Chondrocyte (in vitro differentiated cells): Measurements from ENCODE around the gene NUBPL. TPM values are rescaled to one million over a fixed set of nuclear protein-coding genes. Genes with fewer than 3 reads are reported as not detected.

ENCODE experiments used
- DNase-seq: peaks from one replicate; pipeline ENCODE4 v3.0.0; 2021; ENCODE audit warnings: mixed read lengths, low spot score
- H3K27ac Mint-ChIP-seq: one replicate; pipeline ENCODE4 v1.8.0; 2021; ENCODE audit warnings: mild to moderate bottlenecking, moderate library complexity, mixed read lengths; ENCODE audit not compliant: unreplicated experiment
- H3K27me3 Mint-ChIP-seq: 2 replicates; pipeline ENCODE4 v1.8.0; 2021; ENCODE audit warnings: low read depth, mixed read lengths
- H3K36me3 Mint-ChIP-seq: 2 replicates; pipeline ENCODE4 v1.8.0; 2021; ENCODE audit warnings: low read depth, mixed read lengths
- H3K4me1 Mint-ChIP-seq: 2 replicates; pipeline ENCODE4 v1.8.0; 2021; ENCODE audit warnings: low read depth, mild to moderate bottlenecking, mixed read lengths
- H3K4me3 Mint-ChIP-seq: one replicate; pipeline ENCODE4 v1.8.0; 2021; ENCODE audit warnings: mild to moderate bottlenecking, moderate library complexity, mixed read lengths; ENCODE audit not compliant: unreplicated experiment
- H3K9me3 Mint-ChIP-seq: 2 replicates; pipeline ENCODE4 v1.8.0; 2021; ENCODE audit warnings: low read depth, mixed read lengths
- CTCF ChIP-seq: fragments of 200-600 bp; sonication (generic); IDR thresholded peaks from 2 replicates; pipeline ENCODE4 v1.5.0; 2021; ENCODE audit warnings: antibody characterized with exemption, mild to moderate bottlenecking, moderate library complexity
- total RNA-seq: library from RNA; stranded (reverse); gene quantifications from 3 replicates; pipeline ENCODE4 v1.2.1, GENCODE V29; 2021

Gene NUBPL
- total RNA-seq, 1 donor from 2014 or later, result 9.8 TPM

GRCh38 chr14:31660191-31660590, 99.0 kb downstream of the NUBPL start:
- peaks cover 11% of the 10 kb centered on the region for H3K36me3 Mint-ChIP-seq
- no peak for DNase-seq
- H3K4me3 Mint-ChIP-seq, result no peak overlapping the region
- no peaks in the 10 kb centered on the region for H3K27me3 Mint-ChIP-seq
- no peak for TF ChIP-seq CTCF
- H3K4me1 Mint-ChIP-seq, result peaks cover 6% of the 10 kb centered on the region
- no peak overlapping the region for H3K27ac Mint-ChIP-seq
- H3K9me3 Mint-ChIP-seq, result peaks cover 12% of the 10 kb centered on the region

GRCh38 chr14:31660728-31661127, 99.5 kb downstream of the NUBPL start:
- peaks cover 11% of the 10 kb centered on the region for H3K36me3 Mint-ChIP-seq
- peaks cover 18% of the 10 kb centered on the region for H3K9me3 Mint-ChIP-seq
- TF ChIP-seq CTCF, result no peak
- no peaks in the 10 kb centered on the region for H3K27me3 Mint-ChIP-seq
- DNase-seq, result no peak
- H3K4me1 Mint-ChIP-seq, result peaks cover 6% of the 10 kb centered on the region
- H3K27ac Mint-ChIP-seq, result no peak overlapping the region
- H3K4me3 Mint-ChIP-seq, result no peak overlapping the region

- H3K4me1 Mint-ChIP-seq, result no peaks in the 10 kb centered on the region
- peaks cover 30% of the 10 kb centered on the region for H3K9me3 Mint-ChIP-seq
- TF ChIP-seq CTCF, result no peak
- H3K27ac Mint-ChIP-seq, result no peak overlapping the region
- H3K36me3 Mint-ChIP-seq, result peaks cover 20% of the 10 kb centered on the region
- no peak for DNase-seq
- H3K4me3 Mint-ChIP-seq, result no peak overlapping the region
- no peaks in the 10 kb centered on the region for H3K27me3 Mint-ChIP-seq
Measured at GRCh38 chr14:31668348-31668747, 107.1 kb downstream of the NUBPL start.

- DNase-seq, result no peak
- Mint-ChIP-seq H3K36me3 (peaks cover 6% of the 10 kb centered on the region), H3K27me3 (no peaks in the 10 kb centered on the region), H3K4me1 (no peaks in the 10 kb centered on the region), H3K4me3 (no peak overlapping the region), H3K9me3 (peaks cover 12% of the 10 kb centered on the region), H3K27ac (no peak overlapping the region)
- no peak for TF ChIP-seq CTCF
Measured at GRCh38 chr14:31672709-31673108, 111.5 kb downstream of the NUBPL start.

- Mint-ChIP-seq H3K27me3 (no peaks in the 10 kb centered on the region), H3K4me3 (no peak overlapping the region), H3K27ac (no peak overlapping the region), H3K9me3 (peaks cover 6% of the 10 kb centered on the region), H3K4me1 (no peaks in the 10 kb centered on the region), H3K36me3 (no peaks in the 10 kb centered on the region)
- no peak for TF ChIP-seq CTCF
- no peak for DNase-seq
Measured at GRCh38 chr14:31677052-31677451, 115.8 kb downstream of the NUBPL start.
